HG03139 (cell line): ENCODE measurements around the gene SH3RF3.

Experiments
- ATAC-seq: cut with Tn5 transposase; IDR thresholded peaks from one replicate; pipeline ENCODE4 v1.9.1; 2021; ENCODE audit not compliant: unreplicated experiment

SH3RF3 gene

DNA sequence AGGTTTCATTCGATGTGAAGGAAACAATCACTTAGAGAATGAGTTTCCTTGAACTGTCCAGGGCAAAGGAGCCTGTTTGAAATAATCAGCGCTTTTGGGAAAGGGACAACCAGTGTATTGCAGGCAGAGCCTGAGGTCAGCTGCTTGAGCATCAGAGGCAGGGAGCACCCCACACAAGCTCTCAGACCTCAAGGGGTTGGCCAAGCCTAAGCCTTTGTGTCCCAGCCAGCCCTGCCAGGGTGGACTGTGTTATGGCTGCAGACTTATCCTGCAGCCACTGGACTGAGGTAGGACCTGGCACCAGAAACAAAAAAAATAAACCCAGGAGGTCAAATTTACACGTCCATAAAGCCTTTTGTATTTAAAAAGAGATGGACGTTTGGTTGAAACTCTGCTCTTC, 256.5 kb downstream of the SH3RF3 start:
- ATAC-seq = no peak

DNA sequence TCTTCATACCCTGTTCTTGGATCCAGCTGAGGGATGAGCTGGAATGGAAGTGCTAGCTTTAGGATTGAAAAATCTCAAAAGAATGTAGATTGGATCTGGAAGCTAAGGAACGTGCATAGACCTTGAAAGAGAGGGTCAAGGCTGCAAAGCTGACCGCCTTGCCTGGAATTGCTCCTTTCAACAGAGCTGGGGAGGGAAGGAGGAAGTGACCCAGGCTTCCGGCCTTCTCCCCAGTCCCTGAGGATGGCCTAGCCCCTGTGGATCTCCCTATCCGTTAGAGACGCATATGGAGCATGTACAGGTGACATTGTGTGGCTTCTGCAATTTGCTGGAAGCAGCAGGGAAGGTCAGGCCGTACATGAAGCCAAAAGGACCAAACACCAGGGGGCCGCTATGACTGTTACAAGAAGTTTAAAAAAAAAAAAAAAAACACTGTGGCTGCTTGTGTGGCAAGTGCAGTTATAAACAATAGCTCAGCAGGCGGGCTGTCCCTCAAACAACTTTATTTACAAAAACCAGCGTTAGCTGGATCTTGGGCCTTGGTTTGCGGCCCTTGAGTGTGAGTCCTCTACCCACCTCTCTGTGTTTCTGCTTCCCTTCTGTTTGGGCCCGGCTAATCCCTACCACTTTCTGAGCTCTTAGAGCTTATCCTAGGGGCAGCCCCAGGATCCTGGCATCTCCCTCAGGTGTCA, 257.1 kb downstream of the SH3RF3 start:
- ATAC-seq = no peak

DNA sequence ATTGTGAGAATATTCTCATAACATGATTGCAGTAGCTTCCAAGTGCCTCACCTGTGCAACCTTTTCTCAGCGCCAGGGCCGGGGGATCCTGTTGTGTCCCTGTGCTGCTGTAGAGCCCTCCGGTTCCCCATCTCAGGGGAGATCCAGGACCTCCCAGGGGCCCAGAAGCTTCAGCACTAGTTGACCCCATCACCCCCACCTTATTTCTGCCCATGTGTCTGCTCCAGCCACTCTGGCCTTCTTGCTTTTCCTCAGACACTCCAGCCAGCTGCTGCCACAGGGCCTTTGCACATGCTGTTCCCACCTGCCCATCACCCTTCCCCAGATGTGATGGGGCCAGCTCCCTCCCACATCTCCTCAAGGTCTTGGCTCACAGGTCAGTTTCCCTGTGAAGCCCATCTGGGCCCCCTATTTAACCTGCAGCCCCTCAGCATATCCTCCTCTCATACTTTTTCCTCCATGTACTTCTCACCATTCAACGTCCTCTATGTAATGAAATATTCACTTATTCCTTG, 258.3 kb downstream of the SH3RF3 start:
- no peak for ATAC-seq

DNA sequence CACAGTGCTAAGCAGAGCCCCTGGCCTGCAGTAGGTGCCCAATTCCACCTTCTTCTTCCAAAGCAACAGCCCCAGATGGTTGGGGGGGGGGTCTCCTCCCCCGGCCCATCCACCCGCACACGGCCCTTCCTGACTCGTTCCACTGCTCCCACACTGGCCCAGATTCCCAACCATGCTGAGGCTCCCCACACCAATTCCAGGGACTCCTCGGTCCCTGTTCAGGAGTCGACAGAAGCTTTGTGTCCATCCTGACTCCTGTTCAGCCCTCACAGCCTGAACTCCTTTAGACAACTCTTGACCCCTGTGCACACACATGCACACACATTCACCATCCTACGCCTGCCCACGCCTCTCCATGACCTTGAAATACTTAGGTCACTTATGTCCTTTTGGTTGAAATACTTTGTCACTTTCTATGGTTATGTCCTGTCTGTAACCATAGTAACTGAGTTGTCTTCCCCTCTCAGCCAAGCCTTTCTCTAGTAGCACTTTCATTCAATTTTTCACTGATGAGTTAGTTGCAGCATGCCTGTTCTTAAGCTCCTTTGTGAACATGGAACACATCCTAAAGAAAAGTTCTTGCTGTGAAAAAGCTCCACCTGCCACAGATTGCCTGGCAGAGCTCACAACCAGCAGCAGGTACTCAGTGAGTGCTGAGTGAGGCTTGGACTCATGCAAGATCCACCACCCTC, 258.9 kb downstream of the SH3RF3 start:
- no peak for ATAC-seq

DNA sequence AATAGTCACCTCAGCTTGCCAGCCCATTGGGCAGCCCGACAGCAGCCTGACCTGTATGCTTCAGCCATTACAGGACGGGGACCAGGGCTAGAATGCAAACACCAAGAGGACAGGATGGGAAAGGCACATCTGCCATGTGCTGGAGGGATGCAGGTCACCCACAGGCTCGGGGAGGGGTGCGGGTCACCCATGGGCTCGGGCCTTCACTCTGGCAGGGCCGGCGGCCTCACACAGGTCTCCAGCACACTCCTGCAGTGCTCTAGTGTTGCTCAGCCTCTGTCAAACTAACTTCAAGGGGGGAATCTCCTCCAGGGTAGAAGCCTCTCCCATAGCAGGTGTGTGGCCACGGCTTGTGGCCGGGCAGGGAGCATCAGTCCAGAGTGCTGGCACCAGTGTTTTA, 262.2 kb downstream of the SH3RF3 start:
- ATAC-seq = no peak

DNA sequence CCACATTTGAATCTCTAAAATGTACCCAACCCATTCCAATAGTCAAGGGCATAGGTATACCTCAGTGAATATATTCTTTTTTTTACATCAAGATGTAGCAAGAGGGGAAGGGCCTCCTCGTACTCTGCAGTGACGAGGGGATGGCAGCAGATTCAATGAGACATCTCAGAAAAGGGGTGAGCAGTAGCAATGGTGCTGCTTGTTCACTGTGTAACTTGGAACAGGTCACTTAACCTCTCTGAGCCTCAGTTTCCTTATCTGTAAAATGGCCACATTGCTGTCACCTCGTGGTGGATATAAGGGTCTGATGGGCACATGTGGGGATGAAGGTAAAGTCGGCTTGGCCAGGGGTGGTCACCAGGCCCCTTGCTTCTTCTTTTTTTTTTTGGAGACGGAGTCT, 263.1 kb downstream of the SH3RF3 start:
- ATAC-seq = no peak

DNA sequence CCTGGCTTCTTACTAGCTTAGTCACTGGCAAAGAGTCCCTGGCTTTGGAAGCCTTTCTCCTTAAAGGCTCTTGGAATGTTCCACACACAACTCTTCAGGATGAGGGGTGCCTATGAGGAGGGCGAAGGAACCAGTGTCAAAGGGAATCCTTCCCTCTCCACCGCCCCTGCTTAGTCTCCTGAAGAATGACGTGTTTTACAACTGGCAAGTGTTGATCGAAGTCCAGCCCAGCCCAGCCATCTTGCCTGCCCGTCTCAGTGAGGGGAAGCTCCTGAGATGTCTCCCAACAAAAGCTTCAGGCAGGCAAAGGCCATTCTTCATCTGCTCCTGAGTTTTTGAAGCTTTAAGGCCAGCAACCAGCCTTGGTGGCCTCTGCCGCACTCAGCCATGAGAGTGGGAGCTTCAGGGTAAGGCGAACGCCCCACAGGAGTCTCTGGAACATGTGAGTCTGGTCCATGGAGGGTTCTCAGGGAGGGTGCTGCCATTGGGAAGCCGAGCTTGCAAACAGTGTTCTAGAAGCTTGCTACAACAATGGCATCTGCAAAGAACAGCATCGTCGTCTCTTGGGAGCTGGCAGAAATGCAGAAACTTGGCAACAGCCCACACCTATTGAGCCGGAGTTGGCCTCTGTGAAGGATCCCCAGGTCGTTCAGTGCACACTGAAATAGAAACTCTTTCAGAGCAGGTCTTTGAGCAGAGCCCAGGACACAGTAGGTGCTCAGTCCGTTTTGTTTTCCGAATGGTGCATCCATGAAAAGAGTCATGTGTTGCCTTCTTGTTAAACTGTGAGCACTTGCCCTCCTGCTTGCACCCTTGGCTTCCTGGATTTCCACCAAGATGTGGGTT, 264.0 kb downstream of the SH3RF3 start:
- no peak for ATAC-seq

DNA sequence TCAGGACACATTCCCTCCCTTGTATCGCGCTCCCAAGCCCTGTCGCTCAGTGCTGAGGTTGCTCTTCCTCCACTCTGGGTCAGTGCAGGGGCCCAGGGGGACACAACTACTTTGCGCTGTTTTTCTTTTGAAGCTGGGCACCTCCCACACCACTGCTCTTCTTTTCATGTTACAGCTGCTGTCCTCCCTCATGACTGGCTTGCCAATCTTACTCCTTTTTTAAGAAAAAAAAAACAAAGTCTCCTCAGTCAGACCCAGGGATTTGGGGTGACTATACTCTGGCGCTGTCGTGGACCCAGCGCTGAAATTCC, 264.6 kb downstream of the SH3RF3 start:
- ATAC-seq = no peak

DNA sequence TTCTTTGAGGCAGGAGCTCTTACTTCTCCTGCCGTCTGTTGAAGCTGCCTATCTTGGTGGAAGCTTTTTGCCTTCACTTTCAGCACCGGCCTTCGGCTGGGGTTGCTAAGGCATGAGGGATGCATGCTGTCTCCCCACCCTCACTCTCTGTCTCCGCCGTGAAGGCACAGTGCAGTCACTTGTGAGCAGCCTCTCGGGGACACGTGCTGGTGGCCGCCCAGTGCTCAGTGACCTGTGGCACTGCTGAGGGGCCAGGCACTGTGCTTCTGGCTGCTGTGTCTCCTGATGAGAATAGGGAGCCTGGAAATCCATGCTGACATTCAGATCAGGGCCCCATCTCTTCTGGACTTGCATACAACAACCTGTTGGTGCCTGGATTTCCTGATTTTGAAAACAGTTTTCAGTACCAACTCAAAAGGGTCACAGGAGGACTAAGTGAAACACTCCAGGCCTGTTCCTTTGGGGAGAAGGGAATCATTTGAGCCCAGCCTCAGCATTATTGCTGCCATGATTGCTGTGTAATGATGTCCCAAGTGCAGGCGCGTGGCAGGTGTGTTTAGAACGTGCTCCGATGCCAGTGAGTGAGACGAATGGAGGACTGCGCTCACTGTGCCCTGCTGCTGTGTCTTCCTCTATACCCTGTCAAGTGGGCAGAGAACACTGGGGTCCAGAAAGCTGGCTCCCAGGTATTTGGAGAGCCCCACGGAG, 266.6 kb downstream of the SH3RF3 start:
- ATAC-seq = no peak

DNA sequence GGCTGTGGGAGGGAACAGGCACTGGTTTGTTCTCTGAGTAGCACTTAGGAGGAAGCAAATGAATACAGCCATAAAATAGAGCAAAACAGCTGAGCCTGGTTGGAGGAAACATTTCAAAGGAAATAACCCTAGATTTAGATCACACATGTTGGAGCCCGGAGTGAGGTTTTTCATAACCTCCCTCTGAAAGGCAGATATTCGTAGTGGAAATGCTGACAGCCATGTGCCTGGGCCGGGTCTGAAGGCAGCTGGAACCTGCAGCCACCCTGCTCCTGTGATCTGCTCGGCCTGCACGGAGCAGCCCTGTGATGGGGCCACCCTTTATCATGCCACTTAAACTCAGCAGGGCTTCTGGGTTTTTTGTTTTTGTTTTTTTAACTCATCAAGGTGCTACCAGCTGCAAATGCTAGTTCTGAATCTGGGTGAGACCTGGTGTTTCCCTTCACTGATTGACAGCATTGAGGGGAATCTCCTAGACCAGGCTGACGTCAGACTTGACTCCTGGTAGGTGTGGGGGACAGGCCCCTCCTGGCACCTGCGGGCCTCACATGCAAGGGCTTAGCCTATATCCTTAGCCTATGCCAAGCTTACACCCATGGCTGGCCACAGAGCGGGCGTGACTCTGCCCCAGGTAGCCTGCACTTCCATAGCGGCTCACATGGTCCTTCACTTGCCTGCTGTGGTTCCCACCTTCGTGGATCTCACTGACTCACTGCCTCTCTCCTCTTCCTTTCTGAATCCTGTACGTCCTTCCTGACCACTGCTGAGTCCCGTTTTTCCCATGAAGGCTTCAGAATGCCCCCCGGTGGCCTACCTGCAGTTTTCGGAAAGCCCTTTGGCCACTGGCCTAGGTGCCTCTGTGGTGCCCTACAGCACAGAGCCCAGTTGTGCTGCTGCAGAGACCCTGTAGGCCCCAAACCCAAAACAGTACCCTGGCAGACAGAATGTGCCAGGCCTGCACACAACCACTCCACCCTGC, 267.5 kb downstream of the SH3RF3 start:
- no peak for ATAC-seq

DNA sequence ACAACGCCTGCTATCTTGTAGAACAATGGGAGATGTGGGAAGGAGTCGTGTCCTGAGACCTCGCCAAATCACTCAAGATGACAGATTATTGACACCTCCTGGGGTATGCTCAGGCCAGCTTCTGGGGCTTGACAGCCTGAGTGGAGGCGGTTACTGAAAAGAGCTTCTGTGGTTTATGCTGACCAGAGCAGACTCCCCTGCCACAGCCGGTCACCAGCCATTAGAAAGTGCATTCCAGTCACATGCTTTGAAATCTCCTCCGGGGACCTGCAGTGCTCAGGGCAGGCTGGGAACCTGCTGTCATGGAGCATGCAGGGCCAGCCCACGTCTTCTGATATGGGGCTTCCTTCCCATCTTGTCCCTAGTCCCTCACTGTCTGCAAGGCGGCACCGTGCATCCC, 268.9 kb downstream of the SH3RF3 start:
- ATAC-seq = no peak

DNA sequence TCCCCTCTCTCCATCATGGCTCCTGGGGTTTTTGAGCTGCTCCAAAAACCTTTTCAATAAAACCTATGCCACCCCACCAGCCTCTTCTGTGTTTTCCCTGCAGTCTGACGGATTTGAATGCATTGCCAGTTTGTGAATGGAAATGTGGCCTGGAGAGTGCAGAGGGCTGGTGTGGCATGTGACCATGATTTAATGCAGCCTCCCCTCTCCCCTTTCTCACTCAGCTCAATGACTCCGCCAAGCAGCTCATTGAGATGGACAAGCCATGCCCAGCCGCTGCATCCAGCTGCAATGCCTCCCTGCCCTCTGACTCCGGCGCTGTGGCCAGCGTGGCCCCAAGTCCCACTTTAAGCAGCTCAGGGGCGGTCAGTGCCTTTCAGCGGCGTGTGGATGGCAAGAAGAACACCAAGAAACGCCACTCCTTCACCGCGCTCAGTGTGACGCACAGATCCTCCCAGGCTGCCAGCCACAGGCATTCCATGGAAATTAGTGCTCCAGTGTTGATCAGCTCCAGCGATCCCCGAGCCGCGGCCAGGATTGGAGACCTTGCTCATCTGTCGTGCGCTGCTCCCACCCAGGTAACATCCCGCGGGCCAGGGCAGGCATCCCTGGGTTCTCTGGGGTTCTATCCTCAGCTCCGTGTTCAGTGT, 269.5 kb downstream of the SH3RF3 start:
- ATAC-seq = no peak

DNA sequence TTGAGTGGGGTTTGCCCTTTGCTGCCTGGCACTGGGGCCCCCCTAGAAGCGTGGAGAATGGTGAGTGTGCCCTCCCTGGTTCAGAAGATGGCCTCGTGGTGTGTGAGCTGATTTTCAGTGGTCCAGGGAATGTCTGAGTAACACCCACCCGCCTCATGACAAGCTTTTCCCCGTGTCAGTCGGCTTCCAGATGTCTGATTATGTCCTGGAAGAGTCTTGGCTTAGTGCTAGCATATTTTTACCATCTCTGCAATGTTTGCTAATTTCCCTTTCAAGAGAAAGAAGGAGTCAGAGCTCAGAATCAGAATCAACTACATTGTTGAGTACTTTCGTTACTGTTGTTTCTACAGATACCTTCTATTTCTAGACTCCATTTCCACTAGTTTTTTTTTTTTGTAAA, 270.1 kb downstream of the SH3RF3 start:
- ATAC-seq = no peak

DNA sequence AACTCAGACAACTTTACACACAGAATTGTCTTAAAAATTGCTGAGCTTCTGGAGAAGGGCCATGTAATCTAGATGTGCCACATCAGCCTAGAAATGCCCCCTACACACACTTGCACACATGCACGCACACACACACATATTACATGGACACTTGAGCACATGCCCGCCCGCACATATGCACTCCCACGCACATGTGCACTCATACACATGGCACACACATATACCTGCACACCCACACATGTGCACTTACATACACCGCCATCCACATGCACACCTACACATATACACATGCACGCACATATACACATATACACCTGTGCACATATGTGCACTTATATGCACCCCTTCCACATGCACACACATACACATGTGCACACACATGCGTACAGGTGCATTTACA, 271.1 kb downstream of the SH3RF3 start:
- ATAC-seq = no peak

DNA sequence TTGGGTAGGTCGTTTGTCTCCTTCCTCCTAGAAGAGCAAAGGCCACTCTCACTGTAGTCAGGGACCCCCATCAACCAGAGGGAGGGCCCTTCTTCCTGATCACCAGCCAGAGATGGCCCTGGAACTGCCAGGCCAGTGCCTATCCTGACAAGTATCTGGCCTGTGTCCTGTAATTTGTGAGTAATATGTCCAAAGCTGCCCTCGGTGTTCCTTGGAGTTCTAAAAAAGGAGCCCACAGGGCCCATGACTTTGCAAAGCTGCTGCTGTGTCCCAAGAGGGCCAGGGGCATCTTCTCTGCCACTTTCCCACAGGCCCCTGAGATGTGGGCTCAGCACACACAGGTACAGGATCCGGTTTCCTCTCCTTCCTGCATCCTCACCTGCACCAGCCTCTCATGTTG, 272.4 kb downstream of the SH3RF3 start:
- no peak for ATAC-seq

DNA sequence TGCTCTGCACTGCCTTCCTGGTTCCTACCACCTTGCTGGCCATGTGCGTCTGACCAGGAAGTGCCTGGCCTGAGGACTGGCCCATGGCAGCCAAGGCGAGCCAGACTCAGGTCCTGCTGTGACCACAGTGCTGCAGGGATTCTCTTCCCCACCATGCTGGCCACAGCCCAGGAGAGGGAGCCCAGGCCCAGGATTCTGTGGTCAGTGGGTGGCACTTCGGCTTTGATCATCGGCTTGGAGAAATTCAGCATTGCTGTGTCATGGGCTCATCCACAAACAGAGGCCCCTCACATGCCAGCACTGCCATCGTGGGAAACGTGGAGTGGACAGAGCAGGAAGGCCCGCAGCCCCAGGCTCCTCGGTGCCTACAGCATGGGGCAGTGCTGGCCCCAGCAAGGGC, 273.2 kb downstream of the SH3RF3 start:
- no peak for ATAC-seq

DNA sequence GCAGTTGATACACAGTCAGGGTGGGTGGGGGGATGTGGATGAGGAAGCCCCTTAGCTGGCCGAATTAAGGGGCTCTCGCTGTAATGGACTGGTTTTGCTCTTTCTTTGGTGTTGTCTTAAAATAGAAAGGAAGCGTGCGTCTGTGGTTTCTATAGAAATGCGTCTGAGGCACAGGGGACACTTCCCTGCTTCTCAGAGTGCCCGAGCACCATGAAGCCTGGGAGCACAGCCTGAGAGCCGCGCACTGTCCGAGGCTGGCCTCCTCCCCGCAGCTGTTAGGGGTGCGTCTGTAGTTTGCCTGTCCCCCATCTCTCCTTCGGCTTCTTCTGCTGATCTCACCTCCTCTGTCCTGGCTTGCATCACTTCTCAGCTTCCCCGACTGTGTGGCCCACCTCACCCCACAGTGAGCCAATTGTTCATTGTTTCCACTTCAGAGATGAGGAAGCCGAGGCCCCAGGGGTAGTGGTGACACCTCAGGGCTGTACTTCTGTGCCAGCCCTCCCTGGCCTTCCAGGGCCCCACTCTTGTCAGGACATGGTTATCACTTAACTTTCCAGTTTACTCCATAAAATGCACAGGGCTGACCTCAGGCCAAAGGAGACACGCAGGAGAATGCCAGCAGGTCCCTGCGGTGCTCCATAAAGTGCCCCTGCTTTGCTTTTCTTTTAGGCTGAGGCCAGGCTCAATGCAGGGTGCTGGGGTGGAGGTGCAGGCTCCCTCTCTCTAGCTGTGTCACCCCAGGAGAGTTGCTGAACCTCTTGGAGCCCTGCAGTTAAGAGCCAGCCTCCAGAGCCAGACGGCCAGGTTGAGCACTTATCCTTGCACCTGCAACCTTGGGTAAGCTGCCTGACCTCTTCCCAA, 274.2 kb downstream of the SH3RF3 start:
- ATAC-seq = no peak

DNA sequence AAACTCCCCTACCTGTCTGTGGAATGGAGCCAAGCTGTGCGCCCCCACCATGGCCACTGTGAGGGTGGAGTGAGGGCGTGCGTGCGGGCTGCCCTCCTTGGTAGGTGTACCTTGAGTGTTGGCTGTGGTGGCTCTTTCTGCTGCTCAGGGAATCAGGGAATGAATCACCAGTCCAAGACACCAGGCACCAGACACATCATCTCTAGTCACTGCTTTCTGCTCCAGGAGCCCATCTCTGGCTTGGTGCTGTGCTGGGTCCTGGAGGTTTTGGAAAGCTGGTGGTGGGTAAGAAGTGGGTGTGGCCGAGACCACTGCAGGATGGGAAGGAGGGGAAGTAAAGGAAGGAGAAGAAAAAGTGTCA, 274.8 kb downstream of the SH3RF3 start:
- no peak for ATAC-seq

DNA sequence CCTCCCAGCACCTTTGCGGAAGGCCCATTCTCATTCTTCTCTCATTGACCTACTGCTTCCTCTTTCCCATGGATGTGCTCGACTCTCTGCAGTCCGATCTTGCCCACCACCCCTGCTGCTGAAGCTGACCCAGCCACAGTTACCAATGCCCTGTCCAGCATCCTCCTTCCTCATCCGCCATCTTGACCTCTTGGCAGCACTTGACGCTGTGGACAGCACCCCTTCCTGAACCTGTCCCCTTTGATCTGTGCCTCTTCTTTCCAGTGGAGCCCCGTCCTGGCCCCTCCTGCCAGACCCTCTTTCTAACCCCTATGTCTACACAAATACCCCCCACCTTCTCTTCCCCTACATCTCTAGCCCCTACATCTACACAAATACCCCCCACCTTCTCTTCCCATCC, 275.7 kb downstream of the SH3RF3 start:
- no peak for ATAC-seq
